Gastrocnemius medialis (tissue), 4 donors: ENCODE data around the gene CGREF1.

Source experiments
- CTCF ChIP-seq, 5 experiments: fragments of 450-650 bp in 3 of 5; fragments of 200-600 bp in 2 of 5; sonication (generic) in 2 of 5; IDR thresholded peaks in 4 of 5; conservative IDR thresholded peaks in 1 of 5; 1 replicate in 4 of 5; 2 replicates in 1 of 5; pipeline ENCODE4 v1.5.1; 2016 to 2019; ENCODE audit warnings: antibody characterized with exemption in 5 of 5, mild to moderate bottlenecking in 3 of 5, moderate library complexity in 3 of 5
- POLR2A ChIP-seq, 2 donors: fragments of 450-650 bp; IDR thresholded peaks; one replicate each; pipeline ENCODE4 v1.6.1; 2017; ENCODE audit warnings: antibody characterized with exemption in 2 of 2, mild to moderate bottlenecking in 2 of 2, moderate library complexity in 2 of 2

DNA sequence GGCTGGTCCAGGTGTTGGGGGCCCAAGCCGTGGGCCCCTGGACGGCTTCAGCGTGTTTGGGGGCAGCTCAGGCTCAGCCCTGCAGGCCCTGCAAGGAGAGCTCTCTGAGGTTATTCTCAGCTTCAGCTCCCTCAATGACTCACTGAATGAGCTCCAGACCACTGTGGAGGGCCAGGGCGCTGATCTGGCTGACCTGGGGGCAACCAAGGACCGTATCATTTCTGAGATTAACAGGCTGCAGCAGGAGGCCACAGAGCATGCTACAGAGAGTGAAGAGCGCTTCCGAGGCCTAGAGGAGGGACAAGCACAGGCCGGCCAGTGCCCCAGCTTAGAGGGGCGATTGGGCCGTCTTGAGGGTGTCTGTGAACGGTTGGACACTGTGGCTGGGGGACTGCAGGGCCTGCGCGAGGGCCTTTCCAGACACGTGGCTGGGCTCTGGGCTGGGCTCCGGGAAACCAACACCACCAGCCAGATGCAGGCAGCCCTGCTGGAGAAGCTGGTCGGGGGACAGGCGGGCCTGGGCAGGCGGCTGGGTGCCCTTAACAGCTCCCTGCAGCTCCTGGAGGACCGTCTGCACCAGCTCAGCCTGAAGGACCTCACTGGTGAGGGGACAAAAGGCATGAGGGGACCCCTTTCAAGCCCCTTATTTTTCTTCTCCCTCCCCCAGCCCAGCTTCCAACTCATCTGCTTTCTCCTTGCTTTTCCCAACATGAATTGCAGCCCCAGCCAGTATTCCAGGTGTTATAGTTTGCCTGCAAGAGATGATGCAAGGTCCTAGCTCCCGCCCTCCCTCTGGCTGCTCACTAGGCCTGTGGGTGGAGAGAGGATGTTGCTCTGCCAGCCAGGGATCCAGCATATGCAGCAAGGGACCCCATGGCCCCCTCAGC lies 35.3 kb downstream of the CGREF1 start:
- no peak for TF ChIP-seq POLR2A (IDR thresholded peaks at IDR 0.05)
- no peak for TF ChIP-seq CTCF (IDR thresholded peaks at IDR 0.05 in 4 of 5, conservative IDR thresholded peaks at IDR 0.05 in 1 of 5)
